CD4-positive, alpha-beta memory T cell (primary cell): Measurements from ENCODE around the gene FNDC1. TPM values are rescaled to one million over a fixed set of nuclear protein-coding genes. Genes with fewer than 3 reads are reported as not detected.

Source experiments
- CTCF ChIA-PET: fragments of 350-600 bp; sonication (Branson Sonifier 250); formaldehyde crosslinking; loops from one replicate; lab custom pipeline; 2021; ENCODE audit warnings: inconsistent platforms; ENCODE audit not compliant: partially characterized antibody; lab: Charles Lee
- POLR2A ChIA-PET: fragments of 350-600 bp; sonication (Branson Sonifier 250); formaldehyde crosslinking; loops from one replicate; lab custom pipeline; 2021; ENCODE audit not compliant: partially characterized antibody; lab: Charles Lee
- DNase-seq, 5 donors: peaks; one replicate each; pipeline versions ENCODE4 v3.0.0 to v3.0.0-alpha.2; 2020 to 2022; ENCODE audit warnings: mixed read lengths in 1 of 5
- H3K27ac ChIP-seq: one replicate; pipeline ENCODE4 v1.7.0; 2013; ENCODE audit warnings: low read depth, low read length
- H3K27me3 ChIP-seq: 2 replicates; pipeline ENCODE4 v1.7.0; 2013; ENCODE audit warnings: mild to moderate bottlenecking, low read length, moderate library complexity; ENCODE audit not compliant: insufficient read depth
- H3K36me3 ChIP-seq: 2 replicates; pipeline ENCODE4 v1.7.0; 2013; ENCODE audit warnings: mild to moderate bottlenecking, low read length, moderate library complexity; ENCODE audit not compliant: insufficient read depth
- H3K4me1 ChIP-seq: 2 replicates; pipeline ENCODE4 v1.7.0; 2013; ENCODE audit warnings: mild to moderate bottlenecking, low read length, moderate library complexity; ENCODE audit not compliant: insufficient read depth
- H3K4me3 ChIP-seq, 2 donors: one replicate each; pipeline ENCODE4 v1.7.0; 2013; ENCODE audit warnings: low read length in 2 of 2, mild to moderate bottlenecking in 1 of 2
- H3K9me3 ChIP-seq, 2 donors: one replicate each; pipeline ENCODE4 v1.7.0; 2013; ENCODE audit warnings: low read length in 2 of 2, control low read depth in 1 of 2; ENCODE audit not compliant: control insufficient read depth in 1 of 2
- H3K27ac Mint-ChIP-seq, 7 donors: one replicate each; pipeline ENCODE4 v1.8.0; 2020 to 2021; ENCODE audit warnings: mixed read lengths in 7 of 7, mild to moderate bottlenecking in 6 of 7, inconsistent platforms in 3 of 7, moderate library complexity in 3 of 7
- H3K27me3 Mint-ChIP-seq, 2 donors: one replicate each; pipeline ENCODE4 v1.8.0; 2020 to 2021; ENCODE audit warnings: mixed read lengths in 2 of 2
- H3K36me3 Mint-ChIP-seq, 2 donors: one replicate each; pipeline ENCODE4 v1.8.0; 2020 to 2021; ENCODE audit warnings: mixed read lengths in 2 of 2, inconsistent platforms in 1 of 2, mild to moderate bottlenecking in 1 of 2
- H3K4me1 Mint-ChIP-seq, 4 donors: one replicate each; pipeline ENCODE4 v1.8.0; 2020 to 2021; ENCODE audit warnings: mixed read lengths in 4 of 4, mild to moderate bottlenecking in 1 of 4
- H3K4me3 Mint-ChIP-seq, 8 donors: one replicate each; pipeline ENCODE4 v1.8.0; 2020 to 2021; ENCODE audit warnings: mixed read lengths in 8 of 8, mild to moderate bottlenecking in 7 of 8, moderate library complexity in 6 of 8, inconsistent platforms in 3 of 8
- H3K9me3 Mint-ChIP-seq, 8 donors: one replicate each; pipeline ENCODE4 v1.8.0; 2020 to 2021; ENCODE audit warnings: mixed read lengths in 8 of 8, mild to moderate bottlenecking in 5 of 8, inconsistent platforms in 3 of 8, moderate library complexity in 1 of 8
- intact Hi-C: fragments of 100-400 bp; cut with micrococcal nuclease; formaldehyde crosslinking; loops from one replicate; pipeline ENCODE4 v1.15.1; 2023
- polyA plus RNA-seq, 2 donors: library from polyadenylated mRNA; unstranded; fragments of 300-500 nt; fragmentation: Illumina TruSeq; gene quantifications; one replicate each; pipeline ENCODE4 v1.2.3, GENCODE V29; 2021
- total RNA-seq, 2 experiments: library from RNA; stranded (reverse); gene quantifications; one replicate each; pipeline ENCODE4 v1.2.3, GENCODE V29; 2021

Gene FNDC1
- total and polyA plus RNA-seq, 4 experiments from 2014 or later = 0.08 TPM; not detected in 3

DNA sequence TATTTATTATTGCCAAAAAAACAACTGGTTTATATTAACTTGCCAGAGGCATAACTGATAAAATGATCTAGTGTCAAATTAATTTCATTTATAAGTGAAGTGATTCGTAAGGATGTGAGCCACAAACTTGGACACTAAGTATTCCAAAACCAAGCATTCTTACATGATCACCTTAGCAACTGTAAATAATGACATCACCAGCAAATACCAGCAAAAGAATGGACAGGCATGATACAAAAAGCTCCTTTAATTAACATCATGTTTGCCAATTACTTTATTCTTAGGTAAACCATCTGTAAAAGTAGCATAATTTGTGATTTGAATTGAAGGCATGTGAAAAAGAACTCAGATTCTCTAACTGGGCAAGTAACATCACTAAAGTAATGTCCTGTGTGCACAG is 17.2 kb upstream of the FNDC1 start:
- H3K4me1 Mint-ChIP-seq = peaks cover 0 to 4% (median 2%) of the 10 kb centered on the region in 4 donors
- CTCF ChIA-PET = interaction anchor here (0.6 to 4.7 kb wide), 5 partner anchors 9 to 152 kb away, joined by 3 to 19 read pairs (median 4); partner anchors contain the start of gene RSPH3
- intact Hi-C loops = no loop called here
- Histone ChIP-seq H3K36me3 (no peaks in the 10 kb centered on the region), H3K9me3 (no peaks in the 10 kb centered on the region), H3K4me3 (no peak overlapping the region), H3K27ac (no peak overlapping the region), H3K27me3 (no peaks in the 10 kb centered on the region), H3K4me1 (no peaks in the 10 kb centered on the region)
- no peak overlapping the region for H3K4me3 Mint-ChIP-seq
- no peak for DNase-seq
- H3K36me3 Mint-ChIP-seq = peaks cover under 1 to 2% of the 10 kb centered on the region in 2 donors
- H3K27me3 Mint-ChIP-seq = peaks cover 3% of the 10 kb centered on the region in 2 donors
- peaks cover 4 to 22% (median 18%) of the 10 kb centered on the region in 8 donors for H3K9me3 Mint-ChIP-seq
- POLR2A ChIA-PET = no interaction called here
- no peak overlapping the region for H3K27ac Mint-ChIP-seq

DNA sequence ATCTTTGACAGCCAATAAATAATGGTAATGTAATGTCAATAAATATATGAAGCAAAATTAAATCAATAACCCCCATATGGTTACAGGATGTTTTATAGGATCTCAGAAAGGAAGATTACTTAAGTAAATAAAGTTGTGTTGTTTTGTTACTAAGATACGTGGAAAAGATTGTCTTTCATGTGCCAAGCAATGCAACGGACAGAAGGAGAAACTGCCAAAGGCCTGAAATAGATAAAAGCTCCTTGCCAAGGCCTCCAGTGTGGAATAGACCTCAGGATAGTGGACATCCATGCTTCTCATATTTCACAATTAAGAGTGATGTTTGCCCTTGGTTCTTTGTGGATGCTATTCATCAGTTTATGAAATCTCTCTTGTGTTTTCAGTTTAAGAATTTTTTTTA is 16.4 kb upstream of the FNDC1 start:
- H3K9me3 Mint-ChIP-seq = peaks cover 4 to 29% (median 25%) of the 10 kb centered on the region in 8 donors

DNA sequence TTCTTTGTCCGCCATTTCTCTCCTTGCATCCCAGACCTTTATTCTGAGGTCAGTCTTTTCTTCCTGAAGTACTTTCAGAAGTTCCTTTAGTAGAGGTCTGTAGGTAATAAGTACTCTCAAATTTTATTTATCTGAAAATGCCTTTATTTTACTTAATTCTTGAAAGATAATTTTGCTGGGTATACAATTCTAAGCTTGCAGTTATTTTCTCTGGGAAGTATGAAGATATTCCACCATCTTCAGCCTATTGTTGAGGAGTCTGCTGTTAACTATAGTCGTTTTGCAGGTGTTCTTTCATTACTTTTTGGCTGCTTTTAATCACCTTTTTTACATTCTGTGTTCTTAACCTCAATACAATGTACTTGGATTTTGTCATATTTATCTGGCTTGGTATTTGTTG is 13.5 kb upstream of the FNDC1 start:
- Histone ChIP-seq H3K4me1 (no peaks in the 10 kb centered on the region), H3K27ac (no peak overlapping the region), H3K36me3 (no peaks in the 10 kb centered on the region), H3K9me3 (no peaks in the 10 kb centered on the region), H3K4me3 (no peak overlapping the region), H3K27me3 (no peaks in the 10 kb centered on the region)
- intact Hi-C loops = no loop called here
- Mint-ChIP-seq H3K4me1 (peaks cover 0 to 4% (median 2%) of the 10 kb centered on the region in 4 donors), H3K27ac (no peak overlapping the region), H3K36me3 (peaks cover 2 to 12% of the 10 kb centered on the region in 2 donors), H3K4me3 (no peak overlapping the region), H3K9me3 (peaks cover 4 to 31% (median 25%) of the 10 kb centered on the region in 8 donors), H3K27me3 (peaks cover 9 to 10% of the 10 kb centered on the region in 2 donors)
- no peak for DNase-seq
- CTCF ChIA-PET = no interaction called here
- POLR2A ChIA-PET = no interaction called here

More for the DNA sequence above, 16.4 kb upstream of the FNDC1 start:
- ChIA-PET POLR2A (no interaction called here), CTCF (interaction anchor here (4.7 kb wide), 1 partner anchor 18 kb away, joined by 19 read pairs; no protein-coding TSS in a partner anchor)
- Histone ChIP-seq H3K9me3 (no peaks in the 10 kb centered on the region), H3K36me3 (no peaks in the 10 kb centered on the region), H3K27ac (no peak overlapping the region), H3K27me3 (no peaks in the 10 kb centered on the region), H3K4me3 (no peak overlapping the region), H3K4me1 (no peaks in the 10 kb centered on the region)
- intact Hi-C loops = no loop called here
- H3K36me3 Mint-ChIP-seq = peaks cover 2 to 10% of the 10 kb centered on the region in 2 donors
- H3K27ac Mint-ChIP-seq = no peak overlapping the region
- H3K4me1 Mint-ChIP-seq = peaks cover 0 to 4% (median 2%) of the 10 kb centered on the region in 4 donors
- no peak overlapping the region for H3K4me3 Mint-ChIP-seq
- peaks cover 5 to 7% of the 10 kb centered on the region in 2 donors for H3K27me3 Mint-ChIP-seq
- no peak for DNase-seq

DNA sequence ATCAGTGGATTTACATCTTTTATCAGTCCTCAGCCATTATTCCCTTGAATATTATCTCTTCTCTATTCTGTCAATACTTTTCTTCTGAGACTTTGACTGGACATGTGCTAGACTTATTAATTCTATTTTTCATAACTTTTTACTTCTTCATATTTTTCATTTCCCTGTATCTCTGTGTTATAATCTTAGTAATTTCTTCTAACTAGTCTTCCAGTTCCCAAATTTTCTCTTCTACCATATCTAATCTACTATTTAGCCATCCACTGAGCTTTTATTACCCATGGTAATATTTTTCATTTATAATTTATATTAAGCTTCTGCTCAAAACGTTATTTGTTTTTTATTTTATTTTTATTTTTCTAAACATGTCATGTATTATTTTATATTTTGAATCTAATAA is 13.1 kb upstream of the FNDC1 start:
- no peak overlapping the region for H3K4me3 ChIP-seq
- H3K27ac ChIP-seq = no peak overlapping the region
- Mint-ChIP-seq H3K4me1 (peaks cover 0 to 4% (median 2%) of the 10 kb centered on the region in 4 donors), H3K27me3 (peaks cover 9 to 10% of the 10 kb centered on the region in 2 donors), H3K9me3 (peaks cover 4 to 32% (median 25%) of the 10 kb centered on the region in 8 donors), H3K36me3 (peaks cover 2 to 12% of the 10 kb centered on the region in 2 donors), H3K27ac (no peak overlapping the region), H3K4me3 (no peak overlapping the region)
- ChIA-PET CTCF (no interaction called here), POLR2A (no interaction called here)
- no peaks in the 10 kb centered on the region for H3K36me3 ChIP-seq
- H3K9me3 ChIP-seq = no peaks in the 10 kb centered on the region
- no peaks in the 10 kb centered on the region for H3K4me1 ChIP-seq
- intact Hi-C loops = no loop called here
- no peak for DNase-seq
- H3K27me3 ChIP-seq = no peaks in the 10 kb centered on the region

DNA sequence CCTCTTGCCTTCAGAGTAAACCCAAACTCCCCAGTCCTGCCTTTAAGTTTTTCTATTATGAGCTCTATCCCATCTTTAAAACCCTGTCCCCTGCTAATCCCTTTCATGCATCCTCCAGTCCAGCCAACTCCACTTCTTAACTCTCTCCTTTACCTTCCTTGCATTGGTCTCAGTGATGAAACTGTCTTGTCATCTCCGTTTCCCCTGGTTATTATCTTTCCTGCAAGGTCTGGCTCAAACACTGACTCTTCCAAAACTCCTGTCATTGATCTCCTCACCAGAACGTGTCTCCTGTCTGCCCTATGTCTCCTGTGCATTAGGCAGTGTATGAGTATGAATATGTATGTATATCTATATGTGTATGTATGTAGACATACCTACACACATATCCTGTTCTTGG is 11.8 kb upstream of the FNDC1 start:
- no peak for DNase-seq
- intact Hi-C loops = no loop called here
- Histone ChIP-seq H3K4me1 (no peaks in the 10 kb centered on the region), H3K27me3 (no peaks in the 10 kb centered on the region), H3K27ac (no peak overlapping the region), H3K36me3 (no peaks in the 10 kb centered on the region), H3K9me3 (no peaks in the 10 kb centered on the region), H3K4me3 (no peak overlapping the region)
- peaks cover 4 to 32% (median 25%) of the 10 kb centered on the region in 8 donors for H3K9me3 Mint-ChIP-seq
- no peak overlapping the region for H3K4me3 Mint-ChIP-seq
- H3K27ac Mint-ChIP-seq = peak overlapping the region in 1 of 7 donors; percentile 9
- peaks cover 8 to 11% of the 10 kb centered on the region in 2 donors for H3K27me3 Mint-ChIP-seq
- no peaks in the 10 kb centered on the region for H3K4me1 Mint-ChIP-seq
- CTCF ChIA-PET = no interaction called here
- POLR2A ChIA-PET = no interaction called here
- peaks cover 2 to 12% of the 10 kb centered on the region in 2 donors for H3K36me3 Mint-ChIP-seq

DNA sequence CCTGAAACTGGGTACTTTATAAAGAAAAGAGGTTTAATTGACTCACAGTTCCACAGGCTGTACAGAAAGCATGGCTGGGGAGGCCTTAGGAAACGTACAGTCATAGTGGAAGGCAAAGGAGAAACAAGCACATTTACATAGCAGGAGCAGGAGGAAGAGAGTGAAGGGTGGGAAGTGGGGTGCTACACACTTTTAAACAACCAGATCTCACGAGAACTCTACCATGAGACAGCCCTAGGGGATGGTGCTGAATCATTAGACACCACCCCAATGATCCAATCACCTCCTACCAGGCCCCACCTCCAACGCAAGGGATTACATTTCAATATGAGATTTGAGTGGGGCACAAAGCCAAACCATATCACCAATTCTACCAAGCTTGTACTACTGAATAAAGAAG is 7.4 kb upstream of the FNDC1 start:
- DNase-seq = no peak
- H3K4me1 ChIP-seq = no peaks in the 10 kb centered on the region
- Mint-ChIP-seq H3K4me3 (no peak overlapping the region), H3K9me3 (peaks cover 0 to 13% (median 9%) of the 10 kb centered on the region in 8 donors), H3K4me1 (peaks cover 0 to 5% (median 0%) of the 10 kb centered on the region in 4 donors), H3K27me3 (peaks cover 12 to 29% of the 10 kb centered on the region in 2 donors), H3K27ac (no peak overlapping the region), H3K36me3 (peaks cover 2 to 11% of the 10 kb centered on the region in 2 donors)
- intact Hi-C loops = no loop called here
- no peak overlapping the region for H3K27ac ChIP-seq
- H3K27me3 ChIP-seq = no peaks in the 10 kb centered on the region
- H3K4me3 ChIP-seq = no peak overlapping the region
- no peaks in the 10 kb centered on the region for H3K36me3 ChIP-seq
- CTCF ChIA-PET = interaction anchor here (0.9 to 1.4 kb wide), 2 partner anchors 10 to 12 kb away, joined by 3 to 4 read pairs; no protein-coding TSS in a partner anchor
- H3K9me3 ChIP-seq = no peaks in the 10 kb centered on the region
- POLR2A ChIA-PET = no interaction called here

DNA sequence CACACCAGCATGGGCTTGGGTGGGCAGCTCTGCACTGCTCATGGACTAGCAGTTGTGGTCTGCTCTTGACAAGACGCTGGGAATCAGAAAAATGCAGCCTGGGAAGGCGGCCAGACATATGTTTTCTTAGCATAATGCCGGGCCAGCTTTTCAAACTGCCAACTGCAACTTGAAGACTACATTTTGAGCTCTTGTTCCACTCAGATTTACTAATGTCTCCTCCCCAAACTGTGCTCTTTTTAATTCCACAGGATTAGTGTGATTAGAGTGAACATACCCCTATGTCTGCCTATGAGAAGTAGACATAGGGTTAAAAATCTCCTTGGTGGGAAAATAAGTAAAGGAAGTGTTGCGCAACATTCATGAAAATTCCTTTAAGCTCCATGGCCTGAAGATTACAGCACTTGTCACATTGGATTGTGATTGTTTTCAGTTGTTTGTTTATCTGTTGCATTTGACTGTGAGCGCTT is 5.3 kb upstream of the FNDC1 start:
- no peak overlapping the region for H3K4me3 Mint-ChIP-seq
- peaks cover 0 to 4% (median 0%) of the 10 kb centered on the region in 8 donors for H3K9me3 Mint-ChIP-seq
- peaks cover 6% of the 10 kb centered on the region for H3K4me1 ChIP-seq
- peaks cover 12 to 40% of the 10 kb centered on the region in 2 donors for H3K27me3 Mint-ChIP-seq
- no peaks in the 10 kb centered on the region for H3K9me3 ChIP-seq
- ChIA-PET POLR2A (no interaction called here), CTCF (no interaction called here)
- no peaks in the 10 kb centered on the region for H3K36me3 Mint-ChIP-seq
- H3K27ac Mint-ChIP-seq = no peak overlapping the region
- H3K27ac ChIP-seq = no peak overlapping the region
- H3K4me3 ChIP-seq = no peak overlapping the region
- peaks cover 9% of the 10 kb centered on the region for H3K27me3 ChIP-seq
- DNase-seq = no peak
- H3K36me3 ChIP-seq = no peaks in the 10 kb centered on the region
- intact Hi-C loops = no loop called here
- peaks cover 0 to 19% (median 7%) of the 10 kb centered on the region in 4 donors for H3K4me1 Mint-ChIP-seq
